GM12878 (cell line): ENCODE measurements around the gene TAF6L. TPM values are rescaled to one million over a fixed set of nuclear protein-coding genes. Genes with fewer than 3 reads are reported as not detected.

ENCODE experiments used
- ATAC-seq: fragments of 200-7000 bp; cut with Tn5 transposase; 3 replicates; pipeline ENCODE4 v1.9.1; 2020; ENCODE audit warnings: mild to moderate bottlenecking, moderate library complexity
- BruUV-seq: library from RNA; stranded (reverse); fragments of 400-500 nt; replicated peaks from 2 replicates; lab custom pipeline; 2021; lab: Mats Ljungman, UMichigan
- CTCF ChIA-PET: fragments of 300-600 bp; sonication (Branson Sonifier 250); formaldehyde crosslinking; extraction: SDS; loops from one replicate; lab custom pipeline; 2021; ENCODE audit warnings: inconsistent platforms; lab: Yijun Ruan, JAX
- POLR2A ChIA-PET: fragments of 350-600 bp; formaldehyde crosslinking; extraction: SDS; loops from one replicate; lab custom pipeline; 2021; ENCODE audit warnings: inconsistent platforms; lab: Charles Lee
- RAD21 ChIA-PET: fragments of 300-600 bp; sonication (Branson Sonifier 250); formaldehyde crosslinking; loops from one replicate; lab custom pipeline; 2023; ENCODE audit warnings: antibody characterized with exemption; ENCODE audit not compliant: unreplicated experiment; lab: Charles Lee
- SMC1A ChIA-PET: fragments of 300-600 bp; sonication (Branson Sonifier 250); formaldehyde crosslinking; loops from one replicate; lab custom pipeline; 2023; ENCODE audit not compliant: unreplicated experiment, uncharacterized antibody; lab: Charles Lee
- DNase-seq: peaks from one replicate; pipeline ENCODE4 v3.0.0-alpha.2; 2011; ENCODE audit warnings: low read depth, low spot score
- FAIRE-seq: peaks from 3 replicates; lab custom pipeline; 2011; peaks lifted over from hg19 to GRCh38; lab: Jason Lieb, UNC
- H2AFZ ChIP-seq: 2 replicates; pipeline ENCODE4 v1.6.0; 2011; ENCODE audit warnings: low read depth, low read length, control low read depth; ENCODE audit not compliant: control insufficient read depth
- H3K27ac ChIP-seq: 2 replicates; pipeline ENCODE4 v1.5.1; 2011; ENCODE audit warnings: control low read depth; ENCODE audit not compliant: control insufficient read depth, insufficient read depth
- H3K27me3 ChIP-seq, 2 experiments: replicated peaks in 1 of 2; 2 replicates each; pipeline versions ENCODE4 v1.6.0 to v1.6.1; 2011; ENCODE audit warnings: low read length in 1 of 2; ENCODE audit not compliant: control insufficient read depth in 2 of 2, insufficient read depth in 2 of 2
- H3K36me3 ChIP-seq, 2 experiments: 2 replicates each; pipeline ENCODE4 v1.5.1; 2011; ENCODE audit warnings: low read length in 1 of 2; ENCODE audit not compliant: control insufficient read depth in 2 of 2, insufficient read depth in 2 of 2
- H3K4me1 ChIP-seq: 2 replicates; pipeline ENCODE4 v1.6.1; 2011; ENCODE audit warnings: mild to moderate bottlenecking, low read length, moderate library complexity, mixed read lengths; ENCODE audit not compliant: control insufficient read depth, insufficient read depth
- H3K4me2 ChIP-seq: 2 replicates; pipeline ENCODE4 v1.6.0; 2011; ENCODE audit warnings: control low read depth; ENCODE audit not compliant: control insufficient read depth, insufficient read depth
- H3K4me3 ChIP-seq: fragments of 200-600 bp; sonication (generic); 2 replicates; pipeline ENCODE4 v1.5.1; 2016
- H3K79me2 ChIP-seq: 2 replicates; pipeline ENCODE4 v1.6.0; 2011; ENCODE audit warnings: low read length; ENCODE audit not compliant: control insufficient read depth, insufficient read depth
- H3K9ac ChIP-seq: 2 replicates; pipeline ENCODE4 v1.8.0; 2011; ENCODE audit warnings: low read length, control low read depth, mixed read lengths; ENCODE audit not compliant: control insufficient read depth, insufficient read depth
- H3K9me3 ChIP-seq: replicated peaks from 3 replicates; pipeline ENCODE4 v1.5.1; 2011; ENCODE audit warnings: mild to moderate bottlenecking, low read length; ENCODE audit not compliant: control insufficient read depth, insufficient read depth
- H4K20me1 ChIP-seq: 2 replicates; pipeline ENCODE4 v1.6.0; 2011; ENCODE audit not compliant: control insufficient read depth, insufficient read depth
- RUNX3 ChIP-seq: IDR thresholded peaks from 2 replicates; pipeline ENCODE4 v1.6.1; 2012; ENCODE audit warnings: low read length, inconsistent platforms
- SUPT20H ChIP-seq: IDR thresholded peaks from 2 replicates; pipeline ENCODE4 v1.6.1; 2011; ENCODE audit warnings: low read depth, mild to moderate bottlenecking, low read length, moderate library complexity, borderline replicate concordance; ENCODE audit not compliant: control insufficient read depth
- YY1 ChIP-seq: IDR thresholded peaks from 2 replicates; pipeline ENCODE4 v1.6.1; 2011; ENCODE audit warnings: low read depth, mild to moderate bottlenecking, low read length
- WGBS: methylation state at CpG from one replicate; pipeline ENCODE4 v1.1.6; 2016; ENCODE audit warnings: low lambda C conversion rate; ENCODE audit not compliant: insufficient replicate concordance, insufficient coverage; ENCODE audit errors: missing lambda C conversion rate; 5-methylcytosine and 5-hydroxymethylcytosine counted together
- in situ Hi-C: fragments of 300-500 bp; cut with MboI; formaldehyde crosslinking; loops from 9 replicates; pipeline ENCODE4 v1.14.3; 2018; ENCODE audit warnings: mixed read lengths
- intact Hi-C: fragments of 100-400 bp; cut with micrococcal nuclease; formaldehyde crosslinking; loops from one replicate; pipeline ENCODE4 v1.14.2; 2022; ENCODE audit not compliant: unreplicated experiment
- polyA plus RNA-seq, 11 experiments: library from polyadenylated mRNA; depleted of rRNA in 4 of 11; unstranded in 6 of 11; stranded (reverse) in 5 of 11; fragments of >200 nt; fragmentation: Nextera tagmentation in 4 of 11; fragmentation: Illumina TruSeq in 1 of 11; extraction: Ambion mirVana in 4 of 11; extraction: Trizol in 1 of 11; gene quantifications; 1 replicate in 1 of 11; 2 replicates in 10 of 11; pipeline versions ENCODE4 v1.2.1 to v1.2.3, GENCODE V29; 2011 to 2016; ENCODE audit warnings: inconsistent platforms in 2 of 11, missing spikeins in 2 of 11, low read depth in 1 of 11
- total RNA-seq, 4 experiments: library from RNA; depleted of rRNA in 3 of 4; stranded (reverse); fragments of >200 nt in 3 of 4; fragmentation: Illumina TruSeq in 1 of 4; extraction: Trizol in 1 of 4; gene quantifications; 2 replicates each; pipeline versions ENCODE4 v1.2.1 to v1.2.3, GENCODE V29; 2013 to 2021
- TF ChIP-seq, protein P1 (sequence below): fragments of 150-350 bp; IDR thresholded peaks from 2 replicates; pipeline ENCODE4 v1.6.1; 2014; ENCODE audit warnings: mild to moderate bottlenecking, low read depth, low read length

Gene TAF6L
- total and polyA plus RNA-seq, 10 of the 15 experiments (the other 5 are each of a cell fraction or from before 2014, with no cell fraction given), result 0.15 to 35.6 (median 19.0) TPM

GRCh38 chr11:62805961-62806441 lies 34.8 kb downstream of the TAF6L start:
- peak overlapping the region; percentile 95 for H3K9ac ChIP-seq
- ChIA-PET CTCF (interaction anchor here (0.9 to 1.9 kb wide), 6 partner anchors 10 to 125 kb away, joined by 3 to 15 read pairs (median 3); no protein-coding TSS in a partner anchor), POLR2A (interaction anchor here (0.6 to 2.2 kb wide), 21 partner anchors 8 to 141 kb away, joined by 3 to 17 read pairs (median 5); partner anchors contain the start of genes C11orf98, CSKMT, STX5 and TAF6L), RAD21 (interaction anchor here (0.9 to 2.0 kb wide), 9 partner anchors 18 to 141 kb away, joined by 3 to 9 read pairs (median 4); partner anchors contain the start of genes C11orf98, CSKMT, POLR2G and STX5), SMC1A (interaction anchor here (0.8 to 2.1 kb wide), 9 partner anchors 10 to 76 kb away, joined by 3 to 10 read pairs (median 4); partner anchors contain the start of gene STX5)
- intact Hi-C loops, result loop anchor here (1.0 to 2.0 kb wide), 2 partner anchors 19 to 79 kb away; partner anchors contain the start of genes HNRNPUL2 and TMEM179B
- DNase-seq, result no peak
- H3K27me3 ChIP-seq, result no peaks in the 10 kb centered on the region
- H3K9me3 ChIP-seq, result no peaks in the 10 kb centered on the region
- in situ Hi-C loops, result no loop called here
- peak overlapping the region; percentile 91 for H3K4me2 ChIP-seq
- WGBS, result 8% methylated on average over 12 of the region's 12 CpGs
- TF ChIP-seq, protein P1, sequence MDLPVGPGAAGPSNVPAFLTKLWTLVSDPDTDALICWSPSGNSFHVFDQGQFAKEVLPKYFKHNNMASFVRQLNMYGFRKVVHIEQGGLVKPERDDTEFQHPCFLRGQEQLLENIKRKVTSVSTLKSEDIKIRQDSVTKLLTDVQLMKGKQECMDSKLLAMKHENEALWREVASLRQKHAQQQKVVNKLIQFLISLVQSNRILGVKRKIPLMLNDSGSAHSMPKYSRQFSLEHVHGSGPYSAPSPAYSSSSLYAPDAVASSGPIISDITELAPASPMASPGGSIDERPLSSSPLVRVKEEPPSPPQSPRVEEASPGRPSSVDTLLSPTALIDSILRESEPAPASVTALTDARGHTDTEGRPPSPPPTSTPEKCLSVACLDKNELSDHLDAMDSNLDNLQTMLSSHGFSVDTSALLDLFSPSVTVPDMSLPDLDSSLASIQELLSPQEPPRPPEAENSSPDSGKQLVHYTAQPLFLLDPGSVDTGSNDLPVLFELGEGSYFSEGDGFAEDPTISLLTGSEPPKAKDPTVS, result no peak
- TF ChIP-seq RUNX3 (peak; percentile 26), SUPT20H (no peak), YY1 (peak; percentile 85)
- peaks cover 25% of the 10 kb centered on the region for H3K79me2 ChIP-seq
- H4K20me1 ChIP-seq, result no peaks in the 10 kb centered on the region
- peak overlapping the region; percentile 85 for H3K4me3 ChIP-seq
- H2AFZ ChIP-seq, result peak overlapping the region; percentile 94
- FAIRE-seq, result no peak
- peak; percentile 60 for ATAC-seq
- peak overlapping the region; percentile 86 for H3K27ac ChIP-seq
- peaks cover 16% of the 10 kb centered on the region for H3K4me1 ChIP-seq
- peaks cover 6 to 19% of the 10 kb centered on the region in 2 experiments for H3K36me3 ChIP-seq
- BruUV-seq, result no TSS peak
